ENCODE results near the gene NCKAP5. TPM values are rescaled to one million over a fixed set of nuclear protein-coding genes. Genes with fewer than 3 reads are reported as not detected.

NCKAP5 gene
- total and polyA plus RNA-seq, 9 of the 15 experiments (the other 6 are each of a cell fraction or from before 2014, with no cell fraction given): not detected

GRCh38 chr2:133412694-133413093, 155.6 kb downstream of the NCKAP5 start:
- ATAC-seq (no peak), DNase-seq (ENCODE audit: extremely low read depth in 1 of 4, low spot score in 3 of 4) (no peak), FAIRE-seq (no peak)
- intact Hi-C loops (cut with micrococcal nuclease): no loop called here
- H3K27me3 ChIP-seq (ENCODE audit: control insufficient read depth in 2 of 2, insufficient read depth in 2 of 2, low read length in 2 of 2): no peaks in the 10 kb centered on the region
- no peak overlapping the region for H3K4me3 ChIP-seq
- no peaks in the 10 kb centered on the region for H3K9me3 ChIP-seq (replicated peaks; ENCODE audit: control insufficient read depth, insufficient read depth, low read depth, low read length)
- POLR2A ChIA-PET: no interaction called here
- H3K9ac ChIP-seq (ENCODE audit: insufficient read depth in 1 of 2, low read depth in 2 of 2, low read length in 2 of 2): no peak overlapping the region
- no TSS peak for BruUV-seq (replicated peaks)
- in situ Hi-C loops (cut with MboI): no loop called here
- CTCF ChIA-PET (ENCODE audit: low intra/inter-chr PET ratio): no interaction called here
- H3K9me1 ChIP-seq (ENCODE audit: control insufficient read depth, insufficient read depth, low read length): no peaks in the 10 kb centered on the region
- H3K4me1 ChIP-seq (replicated peaks in 1 of 2; ENCODE audit: control insufficient read depth in 2 of 2, insufficient read depth in 2 of 2, low read length in 2 of 2): no peaks in the 10 kb centered on the region
- no peak overlapping the region for H3K27ac ChIP-seq (ENCODE audit: extremely low read depth, low read depth, low read length)
- H3K36me3 ChIP-seq (ENCODE audit: control insufficient read depth, insufficient read depth, low read length): no peaks in the 10 kb centered on the region
- no peaks in the 10 kb centered on the region for H4K20me1 ChIP-seq (replicated peaks; ENCODE audit: control insufficient read depth, insufficient read depth, low read length)
- H3K4me2 ChIP-seq (ENCODE audit: insufficient read depth, low read length): no peak overlapping the region
- H2AFZ ChIP-seq (ENCODE audit: low read depth, low read length): no peak overlapping the region
- H3K79me2 ChIP-seq (ENCODE audit: control insufficient read depth, insufficient read depth, low read length): no peaks in the 10 kb centered on the region
- TF ChIP-seq JUN (IDR thresholded peaks at IDR 0.05; ENCODE audit: borderline replicate concordance, low read depth, low read length): no peak
- TF ChIP-seq JUN (CRISPR knock-in tag; IDR thresholded peaks at IDR 0.05; ENCODE audit: borderline replicate concordance): no peak
- TF ChIP-seq SIN3A (IDR thresholded peaks at IDR 0.05; ENCODE audit: borderline replicate concordance in 2 of 2, control insufficient read depth in 1 of 2, low read depth in 2 of 2, low read length in 2 of 2): no peak
- no peak for TF ChIP-seq ZBTB12 (CRISPR knock-in tag; IDR thresholded peaks at IDR 0.05)
- TF ChIP-seq ZNF354B (CRISPR knock-in tag; IDR thresholded peaks at IDR 0.05): no peak
- no peak for TF ChIP-seq DLX4 (CRISPR knock-in tag; IDR thresholded peaks at IDR 0.05)
- no peak for TF ChIP-seq ZBTB5 (IDR thresholded peaks at IDR 0.05)
- TF ChIP-seq E2F6 (IDR thresholded peaks at IDR 0.05; ENCODE audit: borderline replicate concordance in 1 of 2, extremely low read depth in 1 of 2, insufficient read depth in 1 of 2, insufficient read length in 1 of 2, low read depth in 1 of 2, low read length in 1 of 2, poor library complexity in 1 of 2, severe bottlenecking in 1 of 2): no peak
- TF ChIP-seq ZNF830 (CRISPR knock-in tag; IDR thresholded peaks at IDR 0.05): no peak
- no peak for TF ChIP-seq ETV6 (IDR thresholded peaks at IDR 0.05; ENCODE audit: borderline replicate concordance in 1 of 2, low read depth in 2 of 2, low read length in 1 of 2)
- TF ChIP-seq ETV6 (CRISPR knock-in tag; IDR thresholded peaks at IDR 0.05; ENCODE audit: borderline replicate concordance): no peak
- no peak for TF ChIP-seq HDAC6 (IDR thresholded peaks at IDR 0.05; ENCODE audit: low read depth, low read length)
- TF ChIP-seq ZNF512 (tag; IDR thresholded peaks at IDR 0.05): no peak

Measured in K562 (cell line).